Prostate gland (tissue), 2 donors: ENCODE data around the gene SLFN13. TPM values are rescaled to one million over a fixed set of nuclear protein-coding genes. Genes with fewer than 3 reads are reported as not detected.

Source experiments
- DNase-seq: peaks from one replicate; pipeline ENCODE4 v3.0.0-alpha.2; 2019; ENCODE audit warnings: low spot score
- H3K27ac ChIP-seq, 2 donors: fragments of 200-600 bp; sonication (generic); 2 replicates each; pipeline ENCODE4 v1.5.1; 2017 to 2019
- H3K27me3 ChIP-seq: fragments of 200-600 bp; sonication (generic); replicated peaks from 2 replicates; pipeline ENCODE4 v1.5.1; 2019; ENCODE audit not compliant: insufficient read depth
- H3K36me3 ChIP-seq, 2 donors: fragments of 200-600 bp; sonication (generic); 1 replicate in 1 of 2; 2 replicates in 1 of 2; pipeline versions ENCODE4 v1.5.1 to v1.8.1; 2017 to 2019
- H3K4me1 ChIP-seq: fragments of 200-600 bp; sonication (generic); replicated peaks from 2 replicates; pipeline ENCODE4 v1.5.1; 2019
- H3K4me3 ChIP-seq, 2 donors: fragments of 200-600 bp; sonication (generic); 2 replicates each; pipeline ENCODE4 v1.5.1; 2017 to 2019
- H3K9me3 ChIP-seq: fragments of 200-600 bp; sonication (generic); 2 replicates; pipeline ENCODE4 v1.5.1; 2017
- CTCF ChIP-seq, 4 experiments: fragments of 200-600 bp in 2 of 4; fragments of 450-650 bp in 2 of 4; sonication (generic) in 2 of 4; IDR thresholded peaks; 1 replicate in 3 of 4; 2 replicates in 1 of 4; pipeline ENCODE4 v1.5.1; 2016 to 2019; ENCODE audit warnings: antibody characterized with exemption in 4 of 4, mild to moderate bottlenecking in 2 of 4, moderate library complexity in 2 of 4
- POLR2A ChIP-seq: fragments of 450-650 bp; IDR thresholded peaks from one replicate; pipeline ENCODE4 v1.6.1; 2016; ENCODE audit warnings: antibody characterized with exemption, mild to moderate bottlenecking
- POLR2AphosphoS5 ChIP-seq: sonication (generic); formaldehyde crosslinking; IDR thresholded peaks from one replicate; pipeline ENCODE4 v1.6.1; 2017; ENCODE audit warnings: antibody characterized with exemption
- WGBS: methylation state at CpG from one replicate; pipeline ENCODE4 v1.1.5; 2018; 5-methylcytosine and 5-hydroxymethylcytosine counted together
- intact Hi-C: fragments of 100-400 bp; cut with DNase I; formaldehyde crosslinking; loops from one replicate; pipeline ENCODE4 v1.14.2; 2022
- total RNA-seq, 2 donors: library from RNA; depleted of rRNA; stranded (reverse); fragments of >200 nt; gene quantifications; one replicate each; pipeline ENCODE4 v1.1.0, GENCODE V29; 2016

Gene SLFN13
- total RNA-seq, 2 donors from 2014 or later = 4.1 to 10.5 TPM

- H3K27me3 ChIP-seq = peaks cover 23% of the 10 kb centered on the region
- no peaks in the 10 kb centered on the region for H3K36me3 ChIP-seq
- WGBS = 12% methylated on average over 18 of the region's 18 CpGs
- intact Hi-C loops = no loop called here
- TF ChIP-seq POLR2A (no peak), POLR2AphosphoS5 (no peak), CTCF (IDR thresholded peaks at IDR 0.05) (no peak)
- H3K4me3 ChIP-seq = no peak overlapping the region
- H3K27ac ChIP-seq = no peak overlapping the region
- no peak for DNase-seq
- H3K4me1 ChIP-seq = no peaks in the 10 kb centered on the region
- H3K9me3 ChIP-seq = no peaks in the 10 kb centered on the region
Observed at GRCh38 chr17:35489944-35490343, 41.4 kb upstream of the SLFN13 start.

GRCh38 chr17:35488991-35489390, 40.4 kb upstream of the SLFN13 start:
- Histone ChIP-seq H3K4me3 (no peak overlapping the region), H3K36me3 (no peaks in the 10 kb centered on the region), H3K27me3 (peaks cover 18% of the 10 kb centered on the region), H3K27ac (no peak overlapping the region), H3K4me1 (no peaks in the 10 kb centered on the region), H3K9me3 (no peaks in the 10 kb centered on the region)
- intact Hi-C loops = no loop called here
- TF ChIP-seq POLR2A (no peak), CTCF (IDR thresholded peaks at IDR 0.05) (no peak), POLR2AphosphoS5 (no peak)
- WGBS = 25% methylated on average over 15 of the region's 15 CpGs
- DNase-seq = no peak

GRCh38 chr17:35486920-35487732, 38.6 kb upstream of the SLFN13 start:
- WGBS = 7% methylated on average over 42 of the region's 42 CpGs
- Histone ChIP-seq H3K36me3 (no peaks in the 10 kb centered on the region), H3K27ac (no peak overlapping the region), H3K27me3 (peaks cover 14% of the 10 kb centered on the region), H3K4me1 (no peaks in the 10 kb centered on the region), H3K4me3 (peak overlapping the region; percentile 29 to 34), H3K9me3 (no peaks in the 10 kb centered on the region)
- intact Hi-C loops = no loop called here
- TF ChIP-seq POLR2A (no peak), CTCF (IDR thresholded peaks at IDR 0.05) (no peak), POLR2AphosphoS5 (no peak)
- no peak for DNase-seq

- no peak for DNase-seq
Observed at GRCh38 chr17:35479271-35479670, 30.7 kb upstream of the SLFN13 start.

More at GRCh38 chr17:35479271-35479670, 30.7 kb upstream of the SLFN13 start:
- H3K27me3 ChIP-seq = no peaks in the 10 kb centered on the region
- no peaks in the 10 kb centered on the region for H3K9me3 ChIP-seq
- H3K4me3 ChIP-seq = no peak overlapping the region
- TF ChIP-seq POLR2AphosphoS5 = no peak
- no peak for TF ChIP-seq CTCF (IDR thresholded peaks at IDR 0.05)
- TF ChIP-seq POLR2A = no peak
- intact Hi-C loops = no loop called here
- H3K4me1 ChIP-seq = no peaks in the 10 kb centered on the region
- H3K27ac ChIP-seq = no peak overlapping the region
- WGBS = 68% methylated on average over 5 of the region's 5 CpGs
- no peaks in the 10 kb centered on the region for H3K36me3 ChIP-seq
